Dedifferentiated amniotic fluid mesenchymal stem cell (primary cell): Measurements from ENCODE around the gene ICE2.
"Not testable (repeated sequence)": the region's sequence is repeated elsewhere in the genome, so short reads cannot be mapped to it uniquely, and the experiment has no call there.

Source experiments
- DNase-seq: peaks from one replicate; pipeline ENCODE4 v3.0.0-alpha.2; 2016; ENCODE audit errors: extremely low spot score

ICE2 gene

DNA sequence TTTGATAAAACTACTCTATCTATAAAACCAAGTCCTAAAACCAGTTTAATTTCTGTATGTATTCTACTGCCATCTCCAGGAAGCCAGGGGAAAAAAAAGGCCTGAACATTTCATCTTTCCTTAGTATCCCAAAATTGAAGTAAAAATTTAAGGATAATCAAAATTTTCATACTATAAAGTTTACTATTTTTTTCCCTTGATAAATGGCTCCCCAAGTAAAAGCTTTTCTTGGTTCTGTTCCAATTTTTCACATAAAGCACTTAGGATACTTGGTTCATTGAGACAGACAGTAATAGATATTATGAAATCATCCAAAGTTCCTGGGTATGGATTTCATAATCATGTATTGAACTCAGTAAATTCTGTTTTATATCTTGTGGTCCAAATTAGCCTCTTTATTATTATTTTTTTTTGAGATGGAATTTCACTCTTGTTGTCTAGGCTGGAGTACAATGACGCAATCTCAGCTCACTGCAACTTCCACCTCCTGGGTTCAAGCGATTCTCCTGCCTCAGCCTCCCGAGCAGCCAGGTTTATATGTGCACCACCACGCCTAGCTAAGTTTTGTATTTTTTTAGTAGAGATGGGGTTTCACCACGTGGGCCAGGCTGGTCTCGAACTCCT lies 34.5 kb downstream of the ICE2 start:
- peak; percentile 71 for DNase-seq

DNA sequence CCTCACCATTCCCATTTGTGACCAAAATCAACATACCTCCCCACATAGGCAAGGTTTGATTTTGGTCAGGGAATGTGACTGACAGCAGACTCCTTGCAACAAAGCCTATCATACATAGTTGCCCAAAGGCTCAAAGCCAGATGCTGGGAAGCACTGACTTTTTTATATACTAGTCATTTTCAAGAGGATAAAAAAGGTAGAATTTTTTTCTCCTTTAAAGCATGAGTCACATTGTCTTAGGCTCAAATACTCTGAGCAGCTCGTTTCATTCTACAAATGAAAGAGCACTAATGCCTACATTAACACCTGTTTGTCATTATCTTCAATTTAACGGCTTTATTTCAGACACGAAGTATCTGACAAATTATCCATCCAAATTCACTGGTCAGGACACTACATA lies 36.2 kb downstream of the ICE2 start:
- DNase-seq = no peak

GRCh38 chr15:60442031-60442650 lies 36.8 kb downstream of the ICE2 start:
- DNase-seq = no peak

DNA sequence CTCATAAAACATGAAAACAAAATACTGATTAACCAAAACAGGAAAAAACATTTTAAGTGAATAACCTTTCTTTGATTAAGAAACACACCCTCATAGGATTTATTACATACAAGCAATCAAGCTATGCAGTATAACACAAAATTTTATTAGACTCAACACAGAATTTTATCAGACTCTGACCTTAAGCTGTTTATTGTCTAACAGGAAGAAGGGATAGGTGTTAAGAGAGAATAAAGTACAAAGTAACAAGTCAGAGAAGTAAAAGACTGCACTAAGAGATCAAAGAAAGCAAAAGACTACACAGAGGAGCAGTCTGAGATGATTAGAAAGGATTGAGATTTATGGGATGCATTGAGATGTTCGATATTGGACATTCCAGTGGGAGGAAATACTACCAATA lies 37.6 kb downstream of the ICE2 start:
- no peak for DNase-seq

DNA sequence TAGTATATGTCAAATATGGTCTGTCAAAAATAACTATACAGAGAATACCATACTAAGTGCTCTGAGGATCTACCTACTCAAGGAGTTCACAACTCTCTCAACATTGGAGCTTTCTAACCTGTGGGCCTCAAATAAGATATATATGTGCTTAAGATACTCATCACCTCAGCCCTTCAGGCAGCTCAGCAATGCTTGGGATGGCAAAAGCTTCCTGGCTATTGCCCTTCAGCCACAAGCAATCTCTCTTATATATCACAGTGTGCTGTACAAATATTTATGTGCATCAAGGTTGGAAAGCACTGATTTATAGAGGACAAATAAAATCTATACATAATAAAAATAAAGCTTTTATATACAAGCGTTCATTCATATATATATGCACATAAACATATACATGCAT lies 40.3 kb downstream of the ICE2 start:
- no peak for DNase-seq

- DNase-seq = no peak
Measured at GRCh38 chr15:60428935-60429334, 50.0 kb downstream of the ICE2 start.

DNA sequence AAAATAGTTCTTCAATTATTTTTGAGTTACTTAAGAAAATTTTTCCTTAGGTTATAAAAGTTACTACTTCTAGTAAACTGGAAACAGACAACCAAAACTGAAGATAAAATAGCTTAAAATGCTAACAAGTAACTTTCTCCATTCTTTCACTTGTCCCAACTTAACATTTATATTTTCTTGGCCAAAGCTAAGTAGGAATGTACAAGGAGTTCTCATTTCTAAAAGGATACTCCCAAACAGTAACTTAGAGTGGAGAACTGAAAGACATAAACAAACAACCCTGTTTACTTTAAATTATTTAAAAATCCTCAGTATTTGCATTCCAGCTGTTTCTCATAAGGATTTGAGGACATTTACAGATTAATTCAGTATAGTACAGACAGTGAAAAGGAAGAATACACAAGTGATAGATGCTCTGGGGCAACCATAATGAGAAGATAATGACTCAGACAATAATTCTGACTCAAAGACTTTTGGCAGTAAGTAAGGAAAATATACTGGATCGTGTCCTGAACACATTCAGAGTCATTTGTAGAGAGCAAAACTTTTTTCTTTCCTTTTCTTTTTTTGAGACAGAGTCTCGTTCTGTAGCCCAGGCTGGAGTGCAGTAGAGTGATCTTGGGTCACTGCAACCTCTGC lies 52.0 kb downstream of the ICE2 start:
- peak; percentile 75 for DNase-seq

DNA sequence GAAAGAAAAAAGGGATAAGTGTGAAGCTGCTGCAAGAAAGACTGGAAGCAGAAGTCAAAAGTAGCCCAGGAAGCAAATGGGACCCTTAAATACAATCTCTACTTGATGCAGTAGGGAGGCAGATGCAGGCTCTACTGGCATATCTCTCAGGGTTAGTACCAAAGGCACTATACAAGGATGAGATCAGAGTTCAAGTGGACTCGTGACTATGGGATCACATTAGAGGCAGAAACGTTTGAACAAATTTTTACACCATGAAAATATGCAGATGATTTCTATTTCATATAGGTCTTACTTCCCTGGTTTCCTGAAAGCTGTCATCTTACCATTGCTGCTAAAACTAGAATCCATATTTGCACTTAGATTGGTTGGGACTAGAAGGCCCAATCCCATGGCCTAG lies 53.5 kb downstream of the ICE2 start:
- DNase-seq = no peak

- DNase-seq = no peak
Measured at GRCh38 chr15:60424006-60424405, 54.9 kb downstream of the ICE2 start.

- peak; percentile 94 for DNase-seq
Measured at GRCh38 chr15:60423537-60423936, 55.4 kb downstream of the ICE2 start.

DNA sequence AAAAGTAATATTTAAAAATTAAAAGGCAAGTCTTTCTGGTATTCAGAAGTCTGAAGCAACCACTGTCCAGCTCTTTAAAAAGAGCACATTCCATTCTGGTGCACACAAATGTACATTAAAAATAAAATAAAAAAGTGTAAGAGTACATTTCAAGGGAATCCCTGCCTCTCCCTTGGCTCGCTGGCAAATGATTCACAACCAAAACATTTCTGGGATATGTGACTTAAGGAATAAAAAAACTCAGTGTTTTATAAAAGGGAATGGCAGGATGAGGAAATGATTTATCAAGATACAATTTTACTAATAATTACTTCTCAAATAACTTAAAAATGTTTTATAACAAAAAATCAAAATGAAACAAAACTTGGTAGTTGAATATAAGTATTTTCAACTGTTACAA lies 57.4 kb downstream of the ICE2 start:
- DNase-seq = peak; percentile 89

DNA sequence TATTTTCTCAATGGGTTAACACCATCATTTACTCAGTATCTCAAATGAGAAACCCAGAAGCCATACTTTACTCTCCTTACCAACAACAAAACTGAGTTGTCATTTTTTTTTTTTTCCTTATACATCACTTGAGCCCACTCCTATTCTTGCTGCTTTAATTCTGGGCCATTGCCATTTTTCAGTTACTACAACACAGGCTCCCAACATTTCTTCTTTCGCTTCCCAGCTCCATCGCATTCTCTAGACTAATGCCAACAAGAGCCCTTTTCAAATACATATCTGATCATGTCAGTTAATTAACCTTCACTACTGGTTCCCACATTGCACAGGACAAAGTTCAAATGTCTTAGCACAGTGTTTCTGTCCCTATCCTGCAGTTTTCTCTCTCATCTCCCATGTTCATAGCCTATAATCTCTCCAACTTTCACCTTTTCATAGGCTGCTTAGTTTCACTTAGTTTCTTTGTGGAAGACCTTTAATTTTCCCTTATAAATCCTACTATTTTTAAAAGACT lies 58.7 kb downstream of the ICE2 start:
- no peak for DNase-seq

DNA sequence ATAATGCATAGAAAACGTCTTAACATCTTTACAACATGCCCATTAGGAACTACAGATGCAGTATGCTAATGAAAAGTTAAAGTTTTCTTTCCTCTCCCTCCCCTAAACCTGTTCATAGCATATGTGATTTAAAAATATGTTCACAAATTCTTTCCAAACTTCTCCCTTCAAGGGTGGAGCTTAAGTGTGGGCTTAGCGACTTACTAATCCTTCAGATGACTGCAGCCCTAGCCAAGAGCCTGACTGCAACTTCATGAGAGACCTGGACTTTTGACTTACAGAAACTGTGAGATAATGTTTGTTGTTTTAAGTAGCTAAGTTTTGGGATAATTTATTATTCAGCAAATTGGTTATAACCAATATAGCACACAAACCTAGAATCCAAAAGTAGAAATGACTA lies 59.2 kb downstream of the ICE2 start:
- DNase-seq = peak; percentile 48

DNA sequence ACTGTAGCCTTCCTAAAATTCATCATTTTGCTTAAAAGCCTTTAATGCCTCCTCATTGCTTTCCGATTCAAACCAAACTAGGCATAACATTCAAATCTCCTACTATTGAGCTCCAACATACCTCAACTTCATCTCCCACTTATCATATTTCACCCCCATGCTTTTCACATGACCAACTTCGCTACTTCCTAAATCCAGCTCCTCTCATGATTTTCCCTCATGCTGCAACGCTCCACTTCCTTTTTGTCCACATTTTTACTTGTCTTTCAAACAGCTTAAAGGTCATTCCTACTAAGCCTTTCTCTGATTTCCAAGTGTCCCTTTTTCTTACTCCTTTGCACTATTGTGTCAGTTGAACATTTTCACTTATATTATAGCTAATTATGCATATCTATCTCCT lies 60.8 kb downstream of the ICE2 start:
- DNase-seq = no peak

GRCh38 chr15:60417112-60417511 lies 61.8 kb downstream of the ICE2 start:
- DNase-seq = no peak

GRCh38 chr15:60416484-60416883 lies 62.5 kb downstream of the ICE2 start:
- DNase-seq = no peak

- peak; percentile 43 for DNase-seq
Measured at GRCh38 chr15:60414016-60414682, 64.8 kb downstream of the ICE2 start.

GRCh38 chr15:60413231-60413824 lies 65.6 kb downstream of the ICE2 start:
- no peak for DNase-seq

DNA sequence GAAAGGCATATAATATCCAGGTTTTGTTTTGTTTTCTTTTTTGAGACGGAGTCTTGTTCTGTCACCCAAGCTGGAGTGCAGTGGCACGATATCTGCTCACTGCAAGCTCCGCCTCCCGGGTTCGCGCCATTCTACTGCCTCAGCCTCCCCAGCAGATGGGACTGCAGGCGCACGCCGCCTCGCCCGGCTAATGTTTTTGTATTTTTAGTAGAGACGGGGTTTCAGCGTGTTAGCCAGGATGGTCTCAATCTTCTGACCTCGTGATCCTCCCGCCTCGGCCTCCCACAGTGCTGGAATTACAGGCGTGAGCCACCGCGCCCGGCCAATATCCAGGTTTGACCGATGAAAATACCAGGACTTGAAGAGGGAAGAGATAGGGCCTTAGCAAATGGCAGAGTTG lies 66.1 kb downstream of the ICE2 start:
- DNase-seq = not testable (repeated sequence)

DNA sequence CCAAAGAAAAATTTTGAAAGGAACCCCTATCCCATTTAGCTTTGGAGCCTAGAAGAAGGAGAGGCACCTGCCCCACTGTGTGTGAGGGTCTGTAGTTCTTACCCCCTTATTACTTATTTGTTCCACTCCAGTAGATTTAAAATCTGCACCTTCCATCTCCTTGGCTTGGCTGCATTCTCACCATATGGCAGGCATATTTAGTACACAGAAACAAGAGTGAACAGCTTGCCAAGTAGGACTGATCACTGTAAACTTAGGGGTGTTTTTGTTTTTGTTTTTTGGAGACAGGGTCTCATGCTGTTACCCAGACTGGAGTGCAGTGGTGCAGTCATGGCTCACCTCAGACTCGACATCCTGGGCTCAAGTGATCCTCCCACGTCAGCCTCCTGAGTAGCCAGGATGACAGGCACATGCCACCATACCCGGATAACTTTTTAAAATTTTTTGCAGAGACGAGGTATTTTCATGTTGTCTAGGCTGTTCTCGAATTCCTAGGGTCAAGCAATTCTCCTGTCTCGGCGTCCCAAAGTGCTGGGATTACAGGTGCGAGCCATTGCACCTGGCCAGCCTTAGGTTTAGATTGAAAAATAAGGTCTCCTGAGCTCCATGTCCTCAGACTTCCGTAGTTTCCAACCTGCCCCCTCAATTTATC lies 67.0 kb downstream of the ICE2 start:
- no peak for DNase-seq

DNA sequence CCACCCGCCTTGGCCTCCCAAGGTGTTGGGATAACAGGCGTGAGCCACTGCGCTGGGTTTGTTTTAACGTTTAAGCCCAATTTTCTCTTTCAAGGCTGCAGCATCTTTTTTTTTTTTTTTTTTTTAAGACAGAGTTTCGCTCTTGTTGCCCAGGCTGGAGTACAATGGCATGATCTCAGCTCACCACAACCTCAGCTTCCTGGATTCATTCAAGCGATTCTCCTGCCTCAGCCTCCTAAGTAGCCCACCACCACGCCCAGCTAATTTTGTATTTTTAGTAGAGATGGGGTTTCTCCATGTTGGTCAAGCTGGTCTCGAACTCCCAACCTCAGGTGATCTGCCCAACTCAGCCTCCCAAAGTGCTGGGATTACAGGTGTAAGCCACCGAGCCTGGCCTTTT lies 68.6 kb downstream of the ICE2 start:
- DNase-seq = not testable (repeated sequence)
